ENCODE measurements around the gene ERI2. TPM values are rescaled to one million over a fixed set of nuclear protein-coding genes. Genes with fewer than 3 reads are reported as not detected.

ERI2 gene
- total RNA-seq, 1 experiment from 2014 or later = 22.4 TPM

- Histone ChIP-seq H2BK120ac (ENCODE audit: low read depth, low read length, poor library complexity, severe bottlenecking) (no peak overlapping the region), H2BK12ac (ENCODE audit: insufficient read length, low read depth, low read length) (no peak overlapping the region), H2AFZ (ENCODE audit: low read length) (no peak overlapping the region), H3K9ac (ENCODE audit: extremely low read depth, insufficient read length, low read length) (no peak overlapping the region), H4K20me1 (ENCODE audit: control insufficient read depth, insufficient read depth, insufficient read length) (no peaks in the 10 kb centered on the region), H3K9me3 (ENCODE audit: control insufficient read depth, low read depth, low read length) (no peaks in the 10 kb centered on the region), H3K14ac (ENCODE audit: insufficient read depth, low read length) (no peak overlapping the region), H3K79me1 (ENCODE audit: insufficient read depth, low read depth, low read length, poor library complexity, severe bottlenecking) (no peaks in the 10 kb centered on the region), H2BK20ac (ENCODE audit: low read depth, low read length, poor library complexity, severe bottlenecking) (no peak overlapping the region), H3K27ac (ENCODE audit: insufficient read length, low read depth, low read length) (no peak overlapping the region), H4K91ac (ENCODE audit: insufficient read length, low read depth, low read length) (no peak overlapping the region), H3K27me3 (ENCODE audit: insufficient read depth, low read length) (no peaks in the 10 kb centered on the region), H3K79me2 (ENCODE audit: insufficient read depth, low read length) (no peaks in the 10 kb centered on the region), H4K5ac (ENCODE audit: insufficient read length, low read depth, low read length) (no peak overlapping the region), H3K4me2 (ENCODE audit: insufficient read depth, insufficient read length, low read length) (no peak overlapping the region), H2BK15ac (ENCODE audit: low read depth, low read length) (no peak overlapping the region), H2AK5ac (ENCODE audit: insufficient read length, low read length) (no peak overlapping the region), H2BK5ac (ENCODE audit: insufficient read length, low read length) (no peak overlapping the region), H3K4ac (ENCODE audit: low read depth, low read length) (no peak overlapping the region), H3K23me2 (ENCODE audit: insufficient read length, low read depth, low read length, poor library complexity, severe bottlenecking) (no peaks in the 10 kb centered on the region), H3K56ac (ENCODE audit: insufficient read length, low read depth, low read length) (no peak overlapping the region), H3T11ph (ENCODE audit: low read length) (no peak overlapping the region), H3K23ac (ENCODE audit: insufficient read length, low read depth, low read length) (no peak overlapping the region), H3K4me1 (ENCODE audit: insufficient read depth, low read length) (no peaks in the 10 kb centered on the region), H4K8ac (replicated peaks; ENCODE audit: insufficient read length, low read depth, low read length) (no peak overlapping the region), H3K18ac (ENCODE audit: insufficient read length, low read depth, low read length) (no peak overlapping the region)
- Mint-ChIP-seq H3K27me3 (ENCODE audit: low read depth) (no peaks in the 10 kb centered on the region), H3K4me3 (no peak overlapping the region), H3K9me3 (no peaks in the 10 kb centered on the region), H3K4me1 (no peaks in the 10 kb centered on the region), H3K36me3 (ENCODE audit: insufficient read depth in 1 of 3, low read depth in 3 of 3) (peaks cover 5 to 39% (median 27%) of the 10 kb centered on the region in 3 experiments; a peak in 6 of 7 replicates), H3K27ac (no peak overlapping the region)
- no peak for DNase-seq
- no CpG with 5 or more reads among the region's 4 CpGs for WGBS (ENCODE audit: extremely low coverage, insufficient read length, low lambda C conversion rate)
- TF ChIP-seq CTCF (conservative IDR thresholded peaks at IDR 0.05) = no peak
Measured at GRCh38 chr16:20814784-20815183, 8.5 kb upstream of the ERI2 start.

Measured in H9 (cell line).